PC-3 (cell line): ENCODE measurements around the gene ZMPSTE24.

Experiments
- CTCF ChIP-seq: fragments of 300-600 bp; sonication (generic); conservative IDR thresholded peaks from 2 replicates; pipeline ENCODE4 v1.5.1; 2017; ENCODE audit warnings: antibody characterized with exemption, low read depth, mild to moderate bottlenecking, low read length
- EZH2 ChIP-seq: fragments of 300-600 bp; sonication (generic); IDR thresholded peaks from one replicate; pipeline ENCODE4 v1.6.1; 2017; ENCODE audit warnings: antibody characterized with exemption, mild to moderate bottlenecking, low read length; ENCODE audit not compliant: unreplicated experiment
- EZH2phosphoT487 ChIP-seq: fragments of 300-600 bp; sonication (generic); IDR thresholded peaks from 2 replicates; pipeline ENCODE4 v1.6.1; 2018; ENCODE audit warnings: mild to moderate bottlenecking, antibody characterized with exemption, low read length, borderline replicate concordance

- TF ChIP-seq CTCF (no peak), EZH2phosphoT487 (no peak), EZH2 (no peak)
These were observed 14.7 kb downstream of the ZMPSTE24 start for GRCh38 chr1:40272653-40273213.
